GM10847 (cell line): ENCODE data around the gene MRAS.

ENCODE experiments used
- POLR2A ChIP-seq: IDR thresholded peaks from 2 replicates; pipeline ENCODE4 v1.6.1; 2011; ENCODE audit not compliant: insufficient read length; ENCODE audit errors: extremely low read depth

Gene MRAS

GRCh38 chr3:138332472-138333073, 15.8 kb upstream of the MRAS start:
- TF ChIP-seq POLR2A, result no peak

- no peak for TF ChIP-seq POLR2A
Observed at GRCh38 chr3:138334608-138335007, 13.8 kb upstream of the MRAS start.

- no peak for TF ChIP-seq POLR2A
Observed at GRCh38 chr3:138336454-138336999, 11.9 kb upstream of the MRAS start.

GRCh38 chr3:138338244-138338643, 10.1 kb upstream of the MRAS start:
- TF ChIP-seq POLR2A, result no peak

GRCh38 chr3:138338811-138339210, 9.6 kb upstream of the MRAS start:
- no peak for TF ChIP-seq POLR2A

GRCh38 chr3:138340511-138340910, 7.9 kb upstream of the MRAS start:
- no peak for TF ChIP-seq POLR2A

GRCh38 chr3:138344754-138345153, 3.6 kb upstream of the MRAS start:
- no peak for TF ChIP-seq POLR2A

GRCh38 chr3:138348754-138349739, 668 bp downstream of the MRAS start:
- no peak for TF ChIP-seq POLR2A

GRCh38 chr3:138349926-138350665, 1.7 kb downstream of the MRAS start:
- no peak for TF ChIP-seq POLR2A

- TF ChIP-seq POLR2A, result no peak
Observed at GRCh38 chr3:138351151-138351550, 2.8 kb downstream of the MRAS start.

GRCh38 chr3:138351916-138352550, 3.7 kb downstream of the MRAS start:
- no peak for TF ChIP-seq POLR2A

GRCh38 chr3:138354376-138354775, 6.0 kb downstream of the MRAS start:
- no peak for TF ChIP-seq POLR2A

- TF ChIP-seq POLR2A, result no peak
Observed at GRCh38 chr3:138355071-138355470, 6.7 kb downstream of the MRAS start.

GRCh38 chr3:138356730-138357405, 8.5 kb downstream of the MRAS start:
- TF ChIP-seq POLR2A, result no peak
